Superior temporal gyrus (tissue), 1 donor: ENCODE measurements around the gene MANBA.
"Not testable (repeated sequence)": the region's sequence is repeated elsewhere in the genome, so short reads cannot be mapped to it uniquely, and the experiment has no call there.

Source experiments
- DNase-seq: peaks from one replicate; pipeline ENCODE4 v3.0.0-alpha.2; 2016; ENCODE audit errors: extremely low spot score

The MANBA gene

GRCh38 chr4:102761906-102762305 is 1.1 kb upstream of the MANBA start:
- no peak for DNase-seq

GRCh38 chr4:102761296-102761701 is 531 bp upstream of the MANBA start:
- DNase-seq = peak; percentile 69

- DNase-seq = peak; percentile 68
Observed at GRCh38 chr4:102759831-102760644, 730 bp downstream of the MANBA start.

GRCh38 chr4:102758241-102759160 is 2.3 kb downstream of the MANBA start:
- DNase-seq = no peak

GRCh38 chr4:102757681-102758080 is 3.1 kb downstream of the MANBA start:
- no peak for DNase-seq

DNA sequence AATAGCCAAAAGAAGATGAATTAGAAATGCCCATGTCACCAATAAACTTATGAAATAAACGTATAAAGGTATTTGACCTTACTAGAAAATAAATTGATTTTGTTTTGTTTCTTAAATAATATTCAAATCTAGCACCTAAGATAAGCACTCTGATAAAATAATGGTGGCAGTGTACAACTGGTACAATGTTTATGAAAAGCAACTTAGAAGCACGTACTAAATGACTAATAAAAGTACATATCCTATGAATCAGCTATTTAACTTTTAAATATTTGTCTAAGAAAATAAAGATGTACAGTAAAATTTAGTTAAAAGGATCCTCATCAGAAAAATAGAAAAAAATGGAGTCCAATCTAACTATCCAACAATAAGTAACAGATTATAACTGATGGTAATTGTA is 6.7 kb downstream of the MANBA start:
- no peak for DNase-seq

DNA sequence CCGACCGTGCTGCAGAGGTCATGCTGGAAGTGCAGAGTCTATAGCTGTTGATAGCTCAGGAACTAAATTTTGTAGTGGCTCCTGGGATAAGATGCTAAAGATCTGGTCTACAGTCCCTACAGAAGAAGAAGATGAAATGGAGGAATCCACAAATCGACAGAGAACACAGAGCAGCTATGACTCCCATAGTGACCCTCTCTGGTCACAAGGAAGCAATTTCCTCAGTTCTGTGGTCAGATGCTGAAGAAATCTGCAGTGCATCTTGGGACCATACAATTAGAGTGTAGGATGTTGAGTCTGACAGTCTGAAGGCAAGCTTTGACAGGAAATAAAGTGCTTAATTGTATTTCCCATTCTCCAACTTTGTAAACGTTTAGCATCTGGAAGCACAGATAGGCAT is 8.8 kb downstream of the MANBA start:
- DNase-seq = no peak

- not testable (repeated sequence) for DNase-seq
Observed at GRCh38 chr4:102743352-102743751, 17.4 kb downstream of the MANBA start.

DNA sequence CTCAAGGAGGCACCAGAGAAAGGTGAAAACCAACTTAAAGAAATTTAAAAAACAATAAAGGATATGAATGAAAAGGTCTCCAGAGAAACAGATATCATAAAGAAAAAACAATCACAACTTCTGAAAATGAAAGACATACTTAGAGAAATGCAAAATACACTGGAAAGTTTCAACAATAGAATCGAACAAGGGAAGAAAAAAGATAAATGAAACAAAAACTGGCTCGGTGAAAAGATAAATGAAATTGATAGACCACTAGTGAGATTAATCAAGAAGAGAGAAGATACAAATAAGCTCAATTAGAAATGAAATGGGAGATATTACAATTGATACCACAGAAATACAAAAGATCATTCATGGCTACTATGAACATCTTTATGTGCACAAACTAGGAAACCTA is 22.0 kb downstream of the MANBA start:
- DNase-seq = not testable (repeated sequence)

- DNase-seq = no peak
Observed at GRCh38 chr4:102736636-102737549, 23.9 kb downstream of the MANBA start.

GRCh38 chr4:102735582-102735981 is 25.2 kb downstream of the MANBA start:
- DNase-seq = no peak

- no peak for DNase-seq
Observed at GRCh38 chr4:102734591-102735385, 26.0 kb downstream of the MANBA start.

DNA sequence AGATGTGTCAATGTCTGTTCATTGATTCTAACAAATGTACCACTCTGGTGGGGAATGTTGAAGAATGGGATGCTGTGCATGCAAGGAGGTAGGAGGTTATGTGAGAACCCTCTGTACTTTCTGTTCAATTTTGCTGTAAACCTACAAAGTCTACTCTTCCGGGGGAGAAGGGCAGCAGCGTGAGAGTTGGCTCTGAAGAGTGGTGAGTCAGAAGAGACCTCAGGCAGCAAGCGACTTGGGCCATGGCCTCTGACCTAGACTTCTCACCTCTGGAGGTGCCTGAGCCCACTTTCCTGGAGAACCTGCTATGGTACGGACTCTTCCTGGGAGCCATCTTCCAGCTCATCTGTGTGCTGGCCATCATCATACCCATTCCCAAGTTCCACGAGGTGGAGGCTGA is 26.7 kb downstream of the MANBA start:
- DNase-seq = no peak

DNA sequence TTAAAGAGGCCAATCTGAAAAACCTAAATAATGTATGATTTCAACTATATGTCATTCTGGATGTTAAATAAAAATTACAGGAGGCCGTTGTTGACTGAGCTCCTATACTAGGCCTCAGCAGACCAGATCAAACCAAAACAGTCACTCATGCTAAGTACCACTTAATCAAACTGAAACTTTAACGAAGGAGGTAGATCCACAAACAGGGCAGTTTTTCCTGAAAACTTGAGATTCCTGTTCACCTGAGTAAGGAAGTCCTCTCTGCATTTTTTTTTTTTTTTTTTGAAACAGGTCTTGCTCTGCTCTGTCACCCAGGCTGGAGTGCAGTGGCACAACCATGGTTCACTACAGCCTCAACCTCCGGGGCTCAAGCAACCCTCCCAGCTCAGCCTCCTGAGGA is 27.7 kb downstream of the MANBA start:
- DNase-seq = no peak

DNA sequence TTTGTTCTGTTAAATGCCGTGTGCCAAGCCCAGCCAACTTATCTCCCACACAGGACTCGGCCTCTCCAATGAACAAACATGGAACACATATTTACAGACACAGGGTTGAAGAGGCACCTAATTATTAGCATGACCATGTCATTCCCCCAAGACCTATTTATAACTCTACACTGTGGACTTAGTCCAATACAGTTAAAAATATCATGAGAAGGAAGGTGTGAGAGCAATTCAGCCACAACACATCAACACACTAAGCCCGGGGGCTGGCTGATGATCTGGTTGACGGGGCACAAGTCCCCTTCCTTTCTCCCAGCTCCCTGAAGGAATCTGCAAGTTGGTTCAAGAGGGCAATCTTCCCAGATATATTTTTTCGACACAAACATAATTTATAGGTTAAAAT is 28.1 kb downstream of the MANBA start:
- no peak for DNase-seq

GRCh38 chr4:102730968-102731533 is 29.7 kb downstream of the MANBA start:
- no peak for DNase-seq

DNA sequence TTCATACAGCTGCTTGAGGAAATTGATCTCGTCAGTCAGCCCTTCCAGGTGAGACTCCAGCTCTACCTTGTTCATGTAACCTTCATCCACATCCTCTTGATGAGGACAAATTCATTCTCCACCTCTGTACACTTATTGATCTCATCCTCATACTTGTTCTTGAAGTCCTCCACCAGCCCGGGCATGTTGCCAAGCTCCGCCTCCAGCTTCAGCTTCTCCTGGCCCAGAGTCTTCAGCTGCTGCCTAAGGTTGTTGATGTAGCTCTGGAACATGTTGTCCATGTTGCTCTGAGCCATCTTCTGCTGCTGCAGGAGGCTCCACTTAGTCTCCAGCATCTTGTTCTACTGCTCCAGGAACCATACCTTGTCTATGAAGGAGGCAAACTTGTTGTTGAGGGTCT is 31.3 kb downstream of the MANBA start:
- DNase-seq = not testable (repeated sequence)

- not testable (repeated sequence) for DNase-seq
Observed at GRCh38 chr4:102726919-102727318, 33.8 kb downstream of the MANBA start.

GRCh38 chr4:102726068-102726467 is 34.7 kb downstream of the MANBA start:
- no peak for DNase-seq

- no peak for DNase-seq
Observed at GRCh38 chr4:102725229-102725628, 35.5 kb downstream of the MANBA start.

DNA sequence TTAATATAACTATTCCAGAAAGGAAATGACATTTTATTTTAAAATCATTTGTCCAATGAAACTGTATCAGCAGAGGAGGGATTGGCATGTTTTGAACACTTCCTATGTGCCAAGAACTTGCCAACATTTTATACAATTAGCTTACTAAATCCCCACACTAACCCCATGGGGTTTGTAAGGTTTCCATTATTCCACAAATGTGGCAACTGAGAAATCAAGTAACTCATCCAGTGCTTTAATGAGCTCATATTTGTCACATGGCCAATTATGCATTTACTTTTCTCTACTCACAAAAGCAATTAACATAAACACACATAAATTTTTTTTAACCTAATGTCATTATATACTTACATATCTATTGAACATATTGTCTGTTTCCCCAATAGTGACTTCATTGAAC is 37.3 kb downstream of the MANBA start:
- DNase-seq = no peak
